Uterus (tissue), 2 donors: Measurements from ENCODE around the gene RUBCNL.

Experiments used
- CTCF ChIP-seq, 4 experiments: fragments of 200-600 bp in 2 of 4; fragments of 450-650 bp in 2 of 4; sonication (generic) in 2 of 4; IDR thresholded peaks; one replicate each; pipeline ENCODE4 v1.5.1; 2016 to 2019; ENCODE audit warnings: antibody characterized with exemption in 4 of 4, mild to moderate bottlenecking in 2 of 4, moderate library complexity in 1 of 4
- POLR2A ChIP-seq, 2 donors: fragments of 450-650 bp; IDR thresholded peaks; one replicate each; pipeline ENCODE4 v1.6.1; 2016; ENCODE audit warnings: antibody characterized with exemption in 2 of 2, mild to moderate bottlenecking in 1 of 2, moderate library complexity in 1 of 2

- no peak for TF ChIP-seq CTCF (IDR thresholded peaks at IDR 0.05)
- no peak for TF ChIP-seq POLR2A (IDR thresholded peaks at IDR 0.05)
Observed at GRCh38 chr13:46388308-46388707, 1.3 kb upstream of the RUBCNL start.
